Left lung (tissue), 10 donors: ENCODE results near the gene HTRA1. TPM values are rescaled to one million over a fixed set of nuclear protein-coding genes. Genes with fewer than 3 reads are reported as not detected.

ENCODE experiments used
- ATAC-seq: fragments of 200-7000 bp; cut with Tn5 transposase; one replicate; pipeline ENCODE4 v1.9.1; 2020; ENCODE audit warnings: moderate library complexity
- DNase-seq, 4 donors: peaks; one replicate each; pipeline ENCODE4 v3.0.0-alpha.2; 2013 to 2020
- H3K27ac ChIP-seq, 2 donors: fragments of 200-600 bp; sonication (generic) in 1 of 2; one replicate each; pipeline versions ENCODE4 v1.5.0 to v1.8.0; 2020 to 2021
- H3K27me3 ChIP-seq, 2 donors: fragments of 200-600 bp; sonication (generic) in 1 of 2; one replicate each; pipeline versions ENCODE4 v1.5.0 to v1.8.0; 2020 to 2021
- H3K36me3 ChIP-seq, 2 donors: fragments of 200-600 bp; sonication (generic) in 1 of 2; one replicate each; pipeline versions ENCODE4 v1.5.0 to v1.8.0; 2020 to 2021
- H3K4me1 ChIP-seq, 2 donors: fragments of 200-600 bp; one replicate each; pipeline ENCODE4 v1.8.0; 2021
- H3K4me3 ChIP-seq, 2 donors: fragments of 200-600 bp; sonication (generic) in 1 of 2; one replicate each; pipeline versions ENCODE4 v1.5.0 to v1.8.0; 2020 to 2021; ENCODE audit warnings: mild to moderate bottlenecking in 1 of 2
- H3K9me3 ChIP-seq, 2 donors: fragments of 200-600 bp; sonication (generic) in 1 of 2; one replicate each; pipeline versions ENCODE4 v1.5.0 to v1.8.0; 2020 to 2021
- CTCF ChIP-seq, 2 donors: fragments of 200-600 bp; sonication (generic) in 1 of 2; IDR thresholded peaks; one replicate each; pipeline versions ENCODE4 v1.5.0 to v1.8.0; 2021; ENCODE audit warnings: antibody characterized with exemption in 2 of 2
- intact Hi-C, 2 donors: fragments of 100-400 bp; cut with DNase I; formaldehyde crosslinking; loops; one replicate each; pipeline versions ENCODE4 v1.11.2 to v1.14.2; 2022
- polyA plus RNA-seq, 6 donors: library from polyadenylated mRNA; unstranded; fragments of 120-200 nt; gene quantifications; one replicate each; pipeline ENCODE4 v1.2.1, GENCODE V29; 2013; ENCODE audit not compliant: insufficient read length in 6 of 6
- total RNA-seq, 2 donors: library from RNA; stranded (reverse); fragmentation: NEBNext Ultra II Directional; extraction: Animal tissue kit (Norgen Biotek cat#: 25700); gene quantifications; one replicate each; pipeline ENCODE4 v1.2.1, GENCODE V29; 2021
- donor health status: DM: no; HTN: yes; CAD: no.
- donor health status: DM: no; HTN: no; CAD: no.

HTRA1 gene
- total and polyA plus RNA-seq, 8 donors: 51.3 to 124 (median 73.0) TPM

GRCh38 chr10:122486406-122487080, 25.2 kb downstream of the HTRA1 start:
- intact Hi-C loops: no loop called here
- H3K9me3 ChIP-seq: no peaks in the 10 kb centered on the region
- no peaks in the 10 kb centered on the region for H3K36me3 ChIP-seq
- peaks cover 7 to 23% of the 10 kb centered on the region in 2 donors for H3K4me1 ChIP-seq
- TF ChIP-seq CTCF (IDR thresholded peaks at IDR 0.05): no peak
- DNase-seq (no peak), ATAC-seq (no peak)
- H3K4me3 ChIP-seq: no peak overlapping the region
- no peaks in the 10 kb centered on the region for H3K27me3 ChIP-seq
- H3K27ac ChIP-seq: no peak overlapping the region

- no peak for TF ChIP-seq CTCF (IDR thresholded peaks at IDR 0.05)
- no peak for ATAC-seq
These were observed 25.9 kb downstream of the HTRA1 start for GRCh38 chr10:122487174-122487765.

GRCh38 chr10:122490268-122490667, 28.9 kb downstream of the HTRA1 start:
- peaks cover 9 to 24% of the 10 kb centered on the region in 2 donors for H3K4me1 ChIP-seq
- intact Hi-C loops: no loop called here
- no peak for TF ChIP-seq CTCF (IDR thresholded peaks at IDR 0.05)
- ATAC-seq (peak; percentile 21), DNase-seq (no peak)
- no peak overlapping the region for H3K4me3 ChIP-seq
- no peaks in the 10 kb centered on the region for H3K27me3 ChIP-seq
- H3K9me3 ChIP-seq: no peaks in the 10 kb centered on the region
- H3K27ac ChIP-seq: no peak overlapping the region
- H3K36me3 ChIP-seq: no peaks in the 10 kb centered on the region

More at GRCh38 chr10:122487174-122487765, 25.9 kb downstream of the HTRA1 start:
- Histone ChIP-seq H3K9me3 (no peaks in the 10 kb centered on the region), H3K27ac (no peak overlapping the region), H3K36me3 (no peaks in the 10 kb centered on the region), H3K27me3 (no peaks in the 10 kb centered on the region), H3K4me3 (no peak overlapping the region), H3K4me1 (peaks cover 7 to 23% of the 10 kb centered on the region in 2 donors)
- intact Hi-C loops: no loop called here
- peak in 1 of 4 donors; percentile 44 for DNase-seq

DNA sequence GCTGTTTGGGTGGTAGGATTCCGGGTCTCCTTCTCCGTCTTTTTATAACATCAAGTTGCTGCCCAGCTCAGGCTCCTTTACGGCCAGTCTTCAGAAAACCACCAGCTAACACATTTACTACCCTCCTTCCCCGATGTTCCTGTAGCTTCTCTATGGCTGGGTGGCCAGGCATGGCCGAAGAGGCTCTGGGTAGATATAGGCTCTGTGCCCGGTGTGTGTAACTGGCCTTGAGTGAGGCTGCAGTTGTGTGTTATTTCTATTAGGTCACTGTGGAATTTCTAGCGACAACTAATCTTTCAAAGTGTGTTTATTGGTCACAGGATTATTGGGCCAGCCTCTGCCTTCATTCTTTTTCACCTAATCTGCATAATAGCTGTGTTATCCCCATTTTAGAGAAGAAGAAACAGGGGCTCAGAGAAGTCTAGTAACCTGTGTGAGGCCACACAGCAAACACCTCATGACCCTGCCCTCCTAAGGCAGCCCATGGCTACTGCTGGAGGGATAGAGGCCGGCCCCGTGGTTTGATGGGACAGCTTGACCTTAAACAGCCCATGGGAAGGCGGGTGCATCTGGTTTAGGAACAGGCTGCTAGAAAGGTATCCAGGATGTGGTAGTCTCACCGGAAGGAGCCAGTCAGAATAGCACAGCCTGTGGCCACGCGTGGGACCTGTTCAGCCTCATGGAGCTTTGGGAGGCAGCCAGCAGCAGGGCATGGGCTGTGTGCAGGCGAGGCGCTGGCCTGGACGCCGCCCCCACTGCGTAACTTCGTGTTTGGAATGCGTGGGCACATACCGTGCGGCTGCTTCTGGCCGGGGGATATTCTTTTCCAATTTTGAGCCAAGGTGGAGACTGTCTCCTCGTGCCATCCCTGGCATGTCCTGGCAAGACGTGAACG, 29.7 kb downstream of the HTRA1 start:
- DNase-seq: no peak
- no peak for ATAC-seq
- intact Hi-C loops: no loop called here

More for the DNA sequence above, 29.7 kb downstream of the HTRA1 start:
- no peaks in the 10 kb centered on the region for H3K27me3 ChIP-seq
- H3K9me3 ChIP-seq: no peaks in the 10 kb centered on the region
- no peak overlapping the region for H3K4me3 ChIP-seq
- no peak for TF ChIP-seq CTCF (IDR thresholded peaks at IDR 0.05)
- H3K36me3 ChIP-seq: no peaks in the 10 kb centered on the region
- H3K4me1 ChIP-seq: peaks cover 12 to 21% of the 10 kb centered on the region in 2 donors
- peak overlapping the region in 1 of 2 donors; percentile 15 for H3K27ac ChIP-seq
